CD14-positive monocyte (primary cell): ENCODE measurements around the gene CFAP299. TPM values are rescaled to one million over a fixed set of nuclear protein-coding genes. Genes with fewer than 3 reads are reported as not detected.

ENCODE experiments used
- DNase-seq, 3 donors: peaks; one replicate each; pipeline ENCODE4 v3.0.0-alpha.2; 2011 to 2022
- H2AFZ ChIP-seq: 2 replicates; pipeline ENCODE4 v1.6.0; 2012; ENCODE audit warnings: mild to moderate bottlenecking, low read depth, low read length, inconsistent platforms; ENCODE audit not compliant: insufficient read depth, poor library complexity, severe bottlenecking
- H3K27ac ChIP-seq, 2 donors: 1 replicate in 1 of 2; 2 replicates in 1 of 2; pipeline ENCODE4 v1.5.1; 2012 to 2013; ENCODE audit warnings: low read length in 2 of 2, control low read depth in 1 of 2, inconsistent platforms in 1 of 2, low read depth in 1 of 2, mild to moderate bottlenecking in 1 of 2
- H3K27me3 ChIP-seq, 2 donors: one replicate each; pipeline versions ENCODE4 v1.6.0 to v1.6.1; 2011 to 2013; ENCODE audit warnings: low read length in 2 of 2; ENCODE audit not compliant: control insufficient read depth in 2 of 2, insufficient read depth in 2 of 2
- H3K36me3 ChIP-seq, 2 donors: replicated peaks in 1 of 2; 1 replicate in 1 of 2; 2 replicates in 1 of 2; pipeline versions ENCODE4 v1.5.1 to v1.6.1; 2012 to 2013; ENCODE audit warnings: low read length in 2 of 2, control low read depth in 1 of 2, inconsistent platforms in 1 of 2, mild to moderate bottlenecking in 1 of 2; ENCODE audit not compliant: insufficient read depth in 2 of 2, control insufficient read depth in 1 of 2
- H3K4me1 ChIP-seq, 2 donors: 1 replicate in 1 of 2; 2 replicates in 1 of 2; pipeline versions ENCODE4 v1.5.1 to v1.6.1; 2012 to 2013; ENCODE audit warnings: low read length in 2 of 2, control low read depth in 1 of 2, inconsistent platforms in 1 of 2, mild to moderate bottlenecking in 1 of 2, moderate library complexity in 1 of 2; ENCODE audit not compliant: insufficient read depth in 2 of 2, control insufficient read depth in 1 of 2
- H3K4me2 ChIP-seq: replicated peaks from 2 replicates; pipeline ENCODE3; 2012; ENCODE audit warnings: low read length, moderate library complexity, mild to moderate bottlenecking; ENCODE audit not compliant: poor library complexity, severe bottlenecking; ENCODE audit errors: extremely low read depth
- H3K4me3 ChIP-seq, 3 experiments: fragments of 200-600 bp in 1 of 3; sonication (generic) in 1 of 3; replicated peaks in 1 of 3; 1 replicate in 2 of 3; 2 replicates in 1 of 3; pipeline ENCODE4 v1.5.1; 2011 to 2013; ENCODE audit warnings: low read length in 3 of 3, mild to moderate bottlenecking in 3 of 3, control low read depth in 2 of 3, low read depth in 2 of 3, inconsistent platforms in 1 of 3, moderate library complexity in 1 of 3
- H3K79me2 ChIP-seq: 2 replicates; pipeline ENCODE4 v1.6.0; 2012; ENCODE audit warnings: mild to moderate bottlenecking, control low read depth, inconsistent platforms, low read length, moderate library complexity; ENCODE audit not compliant: insufficient read depth
- H3K9ac ChIP-seq: 2 replicates; pipeline ENCODE4 v1.6.0; 2017; ENCODE audit warnings: low read length, mild to moderate bottlenecking; ENCODE audit not compliant: insufficient read depth, poor library complexity, severe bottlenecking
- H3K9me3 ChIP-seq, 2 donors: replicated peaks in 1 of 2; 1 replicate in 1 of 2; 2 replicates in 1 of 2; pipeline versions ENCODE4 v1.5.1 to v1.6.1; 2012 to 2013; ENCODE audit warnings: low read length in 2 of 2, control low read depth in 1 of 2; ENCODE audit not compliant: control insufficient read depth in 1 of 2, insufficient read depth in 1 of 2
- H4K20me1 ChIP-seq: 2 replicates; pipeline ENCODE4 v1.6.0; 2012; ENCODE audit warnings: mild to moderate bottlenecking, low read length, control low read depth, moderate library complexity; ENCODE audit not compliant: insufficient read depth
- H3K27ac Mint-ChIP-seq, 7 donors: one replicate each; pipeline ENCODE4 v1.8.0; 2020; ENCODE audit warnings: mild to moderate bottlenecking in 7 of 7, mixed read lengths in 7 of 7, moderate library complexity in 6 of 7, inconsistent platforms in 2 of 7
- H3K27me3 Mint-ChIP-seq, 3 donors: one replicate each; pipeline ENCODE4 v1.8.0; 2021 to 2022; ENCODE audit warnings: low read depth in 3 of 3, mild to moderate bottlenecking in 3 of 3, mixed read lengths in 3 of 3, moderate library complexity in 3 of 3, inconsistent platforms in 1 of 3
- H3K36me3 Mint-ChIP-seq, 2 donors: one replicate each; pipeline ENCODE4 v1.8.0; 2020; ENCODE audit warnings: mixed read lengths in 2 of 2, inconsistent platforms in 1 of 2, mild to moderate bottlenecking in 1 of 2
- H3K4me1 Mint-ChIP-seq: one replicate; pipeline ENCODE4 v1.8.0; 2020; ENCODE audit warnings: mild to moderate bottlenecking, mixed read lengths
- H3K4me3 Mint-ChIP-seq, 2 donors: one replicate each; pipeline ENCODE4 v1.8.0; 2020; ENCODE audit warnings: mild to moderate bottlenecking in 2 of 2, mixed read lengths in 2 of 2, moderate library complexity in 1 of 2
- H3K9me3 Mint-ChIP-seq, 7 donors: one replicate each; pipeline ENCODE4 v1.8.0; 2020 to 2022; ENCODE audit warnings: mixed read lengths in 7 of 7, mild to moderate bottlenecking in 6 of 7, moderate library complexity in 6 of 7, inconsistent platforms in 2 of 7
- WGBS: methylation state at CpG from one replicate; pipeline ENCODE4 v1.1.5; 2013; ENCODE audit warnings: missing lambda C conversion rate; ENCODE audit not compliant: insufficient coverage; 5-methylcytosine and 5-hydroxymethylcytosine counted together
- intact Hi-C, 2 donors: fragments of 100-400 bp; cut with micrococcal nuclease; formaldehyde crosslinking; loops; one replicate each; pipeline versions ENCODE4 v1.15.0 to v1.15.1; 2023
- polyA plus RNA-seq, 3 donors: library from polyadenylated mRNA; depleted of rRNA in 1 of 3; unstranded in 2 of 3; stranded (reverse) in 1 of 3; fragments of 300-500 nt in 2 of 3; fragments of >200 nt in 1 of 3; fragmentation: Illumina TruSeq in 2 of 3; gene quantifications; 1 replicate in 2 of 3; 2 replicates in 1 of 3; pipeline ENCODE4 v1.2.3, GENCODE V29; 2012 to 2021
- TF ChIP-seq, protein P1 (sequence below): fragments of 200-600 bp; IDR thresholded peaks from one replicate; pipeline ENCODE4 v1.8.0; 2022; ENCODE audit warnings: antibody characterized with exemption, mild to moderate bottlenecking

CFAP299 gene
- polyA plus RNA-seq, 3 donors: not detected

DNA sequence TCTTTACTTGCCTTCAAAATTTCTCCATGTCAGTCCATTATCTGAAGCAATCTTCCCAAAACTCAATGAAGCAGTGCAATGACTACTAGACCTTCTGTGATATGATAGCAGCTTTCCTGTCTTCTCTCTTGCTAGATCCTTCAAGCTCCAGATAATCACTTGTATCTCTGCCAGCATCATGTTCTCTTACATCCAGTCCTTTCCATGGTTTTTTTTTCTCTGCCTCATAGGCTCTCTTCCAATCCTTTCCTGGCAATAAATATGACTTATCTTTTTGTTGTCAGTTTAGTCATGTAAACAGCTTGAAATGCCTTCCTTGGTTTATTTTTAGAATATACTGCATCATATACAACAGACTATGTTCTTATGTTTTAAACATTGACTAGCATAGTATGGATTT is 193.5 kb downstream of the CFAP299 start:
- intact Hi-C loops: no loop called here
- TF ChIP-seq, protein P1, sequence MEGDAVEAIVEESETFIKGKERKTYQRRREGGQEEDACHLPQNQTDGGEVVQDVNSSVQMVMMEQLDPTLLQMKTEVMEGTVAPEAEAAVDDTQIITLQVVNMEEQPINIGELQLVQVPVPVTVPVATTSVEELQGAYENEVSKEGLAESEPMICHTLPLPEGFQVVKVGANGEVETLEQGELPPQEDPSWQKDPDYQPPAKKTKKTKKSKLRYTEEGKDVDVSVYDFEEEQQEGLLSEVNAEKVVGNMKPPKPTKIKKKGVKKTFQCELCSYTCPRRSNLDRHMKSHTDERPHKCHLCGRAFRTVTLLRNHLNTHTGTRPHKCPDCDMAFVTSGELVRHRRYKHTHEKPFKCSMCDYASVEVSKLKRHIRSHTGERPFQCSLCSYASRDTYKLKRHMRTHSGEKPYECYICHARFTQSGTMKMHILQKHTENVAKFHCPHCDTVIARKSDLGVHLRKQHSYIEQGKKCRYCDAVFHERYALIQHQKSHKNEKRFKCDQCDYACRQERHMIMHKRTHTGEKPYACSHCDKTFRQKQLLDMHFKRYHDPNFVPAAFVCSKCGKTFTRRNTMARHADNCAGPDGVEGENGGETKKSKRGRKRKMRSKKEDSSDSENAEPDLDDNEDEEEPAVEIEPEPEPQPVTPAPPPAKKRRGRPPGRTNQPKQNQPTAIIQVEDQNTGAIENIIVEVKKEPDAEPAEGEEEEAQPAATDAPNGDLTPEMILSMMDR: no peak
- H3K27me3 ChIP-seq: no peaks in the 10 kb centered on the region
- H3K9me3 Mint-ChIP-seq: no peaks in the 10 kb centered on the region
- no peak overlapping the region for H3K9ac ChIP-seq
- no peaks in the 10 kb centered on the region for H3K4me1 Mint-ChIP-seq
- H3K36me3 ChIP-seq: no peaks in the 10 kb centered on the region
- no peaks in the 10 kb centered on the region for H3K36me3 Mint-ChIP-seq
- peaks cover 0 to 5% (median 4%) of the 10 kb centered on the region in 3 donors for H3K27me3 Mint-ChIP-seq
- DNase-seq: no peak
- H3K4me2 ChIP-seq: no peak overlapping the region
- no peak overlapping the region for H3K4me3 Mint-ChIP-seq
- no peak overlapping the region for H3K27ac ChIP-seq
- H3K27ac Mint-ChIP-seq: no peak overlapping the region
- no peaks in the 10 kb centered on the region for H3K4me1 ChIP-seq
- no peaks in the 10 kb centered on the region for H3K79me2 ChIP-seq
- no peaks in the 10 kb centered on the region for H3K9me3 ChIP-seq
- H4K20me1 ChIP-seq: no peaks in the 10 kb centered on the region
- H2AFZ ChIP-seq: no peak overlapping the region
- no peak overlapping the region for H3K4me3 ChIP-seq

DNA sequence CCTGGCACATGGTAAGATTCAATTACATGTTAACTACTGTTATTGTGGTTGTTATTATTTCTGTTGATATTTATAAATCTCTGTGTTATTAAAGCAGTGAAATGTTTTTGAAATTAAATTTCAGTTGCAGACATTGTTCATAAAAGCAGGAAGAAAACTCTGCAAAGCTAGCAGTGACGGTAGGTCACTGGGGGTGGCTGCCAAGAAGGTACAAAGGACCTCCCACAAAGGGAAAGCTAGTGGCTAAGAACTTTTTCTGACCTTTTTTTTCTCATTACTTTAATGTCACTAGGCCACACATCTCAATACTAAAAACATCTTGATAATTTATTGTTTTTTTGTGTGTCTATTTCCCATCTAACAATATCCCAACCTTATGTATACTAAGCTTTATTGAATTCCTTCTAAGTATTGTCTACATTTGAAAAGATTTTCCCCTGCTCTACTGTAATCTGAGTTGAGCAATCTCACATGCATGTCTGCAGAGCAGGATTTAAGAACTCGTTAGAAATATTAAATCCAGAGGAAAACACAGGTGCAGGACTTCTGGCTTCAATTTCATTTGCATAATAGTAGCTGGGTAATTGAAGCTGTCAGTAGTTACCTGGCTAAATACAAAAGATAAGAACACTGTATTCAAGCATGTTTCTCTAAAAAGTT is 197.3 kb downstream of the CFAP299 start:
- Histone ChIP-seq H3K9me3 (no peaks in the 10 kb centered on the region), H3K4me1 (no peaks in the 10 kb centered on the region), H3K36me3 (no peaks in the 10 kb centered on the region), H3K79me2 (no peaks in the 10 kb centered on the region), H3K4me3 (no peak overlapping the region), H3K9ac (no peak overlapping the region), H3K4me2 (no peak overlapping the region), H3K27me3 (no peaks in the 10 kb centered on the region), H4K20me1 (no peaks in the 10 kb centered on the region), H3K27ac (no peak overlapping the region), H2AFZ (no peak overlapping the region)
- WGBS: no CpG with 5 or more reads among the region's 2 CpGs
- TF ChIP-seq, protein P1: no peak
- Mint-ChIP-seq H3K27ac (no peak overlapping the region), H3K9me3 (no peaks in the 10 kb centered on the region), H3K4me3 (no peak overlapping the region), H3K36me3 (no peaks in the 10 kb centered on the region), H3K4me1 (no peaks in the 10 kb centered on the region), H3K27me3 (peaks cover 0 to 5% (median 4%) of the 10 kb centered on the region in 3 donors)
- DNase-seq: no peak
- intact Hi-C loops: no loop called here
